Transverse colon (tissue), 4 donors: ENCODE results near the gene SRPX. TPM values are rescaled to one million over a fixed set of nuclear protein-coding genes. Genes with fewer than 3 reads are reported as not detected.

Source experiments
- DNase-seq: peaks from one replicate; pipeline ENCODE4 v3.0.0-alpha.2; 2019
- H3K27ac ChIP-seq, 4 donors: fragments of 200-600 bp; sonication (generic); 2 replicates each; pipeline ENCODE4 v1.5.1; 2016 to 2018; ENCODE audit warnings: inconsistent platforms in 4 of 4
- H3K27me3 ChIP-seq: fragments of 200-600 bp; sonication (generic); 2 replicates; pipeline ENCODE4 v1.5.1; 2017; ENCODE audit warnings: inconsistent platforms
- H3K36me3 ChIP-seq, 4 donors: fragments of 200-600 bp; sonication (generic); 2 replicates each; pipeline ENCODE4 v1.5.1; 2017 to 2019; ENCODE audit warnings: inconsistent platforms in 4 of 4
- H3K4me1 ChIP-seq, 4 donors: fragments of 200-600 bp; sonication (generic); 2 replicates each; pipeline ENCODE4 v1.5.1; 2017 to 2020; ENCODE audit warnings: inconsistent platforms in 4 of 4
- H3K4me3 ChIP-seq, 4 donors: fragments of 200-600 bp; sonication (generic); 1 replicate in 1 of 4; 2 replicates in 3 of 4; pipeline versions ENCODE4 v1.5.1 to v1.6.1; 2017 to 2019; ENCODE audit warnings: inconsistent platforms in 4 of 4
- H3K9me3 ChIP-seq, 2 donors: fragments of 200-600 bp; sonication (generic); 2 replicates each; pipeline ENCODE4 v1.5.1; 2017 to 2019; ENCODE audit warnings: inconsistent platforms in 2 of 2
- CTCF ChIP-seq, 5 experiments: fragments of 200-600 bp in 3 of 5; fragments of 450-650 bp in 2 of 5; sonication (generic) in 3 of 5; IDR thresholded peaks; 1 replicate in 2 of 5; 2 replicates in 3 of 5; pipeline ENCODE4 v1.5.1; 2016 to 2017; ENCODE audit warnings: antibody characterized with exemption in 5 of 5, inconsistent platforms in 3 of 5, mild to moderate bottlenecking in 2 of 5, moderate library complexity in 1 of 5
- EP300 ChIP-seq: sonication (generic); formaldehyde crosslinking; IDR thresholded peaks from one replicate; pipeline ENCODE4 v1.6.1; 2017; ENCODE audit warnings: antibody characterized with exemption, low read depth
- POLR2A ChIP-seq: fragments of 450-650 bp; IDR thresholded peaks from one replicate; pipeline ENCODE4 v1.6.1; 2016; ENCODE audit warnings: antibody characterized with exemption, mild to moderate bottlenecking, moderate library complexity
- POLR2AphosphoS5 ChIP-seq, 3 donors: sonication (generic); formaldehyde crosslinking; IDR thresholded peaks; one replicate each; pipeline ENCODE4 v1.6.1; 2016; ENCODE audit warnings: antibody characterized with exemption in 3 of 3
- WGBS, 2 donors: methylation state at CpG; one replicate each; pipeline ENCODE4 v1.1.5; 2018; ENCODE audit warnings: low coverage in 1 of 2; 5-methylcytosine and 5-hydroxymethylcytosine counted together
- in situ Hi-C, 4 donors: fragments of 200-750 bp; cut with MboI; loops; one replicate each; pipeline versions ENCODE4 v1.15.0 to v1.15.1; 2017; ENCODE audit warnings: low sequenced_read_pairs in 3 of 4, low pct_ligation_motif_present in 1 of 4, low pct_unique_long_range_greater_than_20kb in 1 of 4
- intact Hi-C: fragments of 100-400 bp; cut with DNase I; formaldehyde crosslinking; loops from one replicate; pipeline ENCODE4 v1.15.1; 2023; ENCODE audit warnings: low total_unique reads
- total RNA-seq, 4 donors: library from RNA; depleted of rRNA; stranded (reverse); fragments of >200 nt; gene quantifications; one replicate each; pipeline ENCODE4 v1.1.0, GENCODE V29; 2016

The SRPX gene
- total RNA-seq, 4 donors from 2014 or later: 16.1 to 43.6 (median 38.6) TPM

GRCh38 chrX:38112566-38112965, 108.1 kb downstream of the SRPX start:
- WGBS, 2 donors: 70% methylated on average over 4 of the region's 4 CpGs; no CpG with 5 or more reads in 1 of the 2 donors
- Histone ChIP-seq H3K27me3 (no peaks in the 10 kb centered on the region), H3K4me3 (no peak overlapping the region), H3K27ac (no peak overlapping the region), H3K4me1 (no peaks in the 10 kb centered on the region), H3K36me3 (no peaks in the 10 kb centered on the region), H3K9me3 (no peaks in the 10 kb centered on the region)
- intact Hi-C loops (no loop called here), in situ Hi-C loops (no loop called here)
- no peak for TF ChIP-seq EP300
- no peak for TF ChIP-seq CTCF (IDR thresholded peaks at IDR 0.05)
- no peak for TF ChIP-seq POLR2AphosphoS5 (IDR thresholded peaks at IDR 0.05)
- TF ChIP-seq POLR2A: no peak
- no peak for DNase-seq

GRCh38 chrX:38111196-38111595, 109.5 kb downstream of the SRPX start:
- no peak for TF ChIP-seq CTCF (IDR thresholded peaks at IDR 0.05)
- no peak for TF ChIP-seq POLR2AphosphoS5 (IDR thresholded peaks at IDR 0.05)
- no peak for TF ChIP-seq EP300
- no peak for TF ChIP-seq POLR2A
- Histone ChIP-seq H3K27ac (no peak overlapping the region), H3K9me3 (no peaks in the 10 kb centered on the region), H3K36me3 (no peaks in the 10 kb centered on the region), H3K4me1 (no peaks in the 10 kb centered on the region), H3K4me3 (no peak overlapping the region), H3K27me3 (no peaks in the 10 kb centered on the region)
- in situ Hi-C loops: no loop called here
- no peak for DNase-seq
- intact Hi-C loops: no loop called here
- WGBS, 2 donors: 81% methylated on average over 5 of the region's 5 CpGs; no CpG with 5 or more reads in 1 of the 2 donors

GRCh38 chrX:38110231-38110630, 110.4 kb downstream of the SRPX start:
- in situ Hi-C loops (no loop called here), intact Hi-C loops (no loop called here)
- TF ChIP-seq EP300 (no peak), POLR2AphosphoS5 (IDR thresholded peaks at IDR 0.05) (no peak), CTCF (IDR thresholded peaks at IDR 0.05) (no peak), POLR2A (no peak)
- no peaks in the 10 kb centered on the region for H3K36me3 ChIP-seq
- 57 to 65% methylated on average over 2 to 6 of the region's 6 CpGs for WGBS, 2 donors
- no peak overlapping the region for H3K27ac ChIP-seq
- no peaks in the 10 kb centered on the region for H3K27me3 ChIP-seq
- no peak overlapping the region for H3K4me3 ChIP-seq
- H3K9me3 ChIP-seq: no peaks in the 10 kb centered on the region
- H3K4me1 ChIP-seq: no peaks in the 10 kb centered on the region
- DNase-seq: no peak

GRCh38 chrX:38109042-38109898, 111.4 kb downstream of the SRPX start:
- Histone ChIP-seq H3K36me3 (no peaks in the 10 kb centered on the region), H3K27me3 (no peaks in the 10 kb centered on the region), H3K9me3 (no peaks in the 10 kb centered on the region), H3K4me1 (no peaks in the 10 kb centered on the region), H3K27ac (peak overlapping the region in 1 of 4 donors; percentile 19), H3K4me3 (no peak overlapping the region)
- in situ Hi-C loops (no loop called here), intact Hi-C loops (no loop called here)
- TF ChIP-seq EP300 (no peak), POLR2AphosphoS5 (IDR thresholded peaks at IDR 0.05) (no peak), POLR2A (no peak), CTCF (IDR thresholded peaks at IDR 0.05) (no peak)
- DNase-seq: peak; percentile 10
- WGBS, 2 donors: 71 to 93% methylated on average over 2 to 4 of the region's 4 CpGs
